ENCODE data around the gene SESTD1. TPM values are rescaled to one million over a fixed set of nuclear protein-coding genes. Genes with fewer than 3 reads are reported as not detected.

The SESTD1 gene
- total and polyA plus RNA-seq, 9 of the 15 experiments (the other 6 are each of a cell fraction or from before 2014, with no cell fraction given): 0.32 to 5.6 (median 2.1) TPM

DNA sequence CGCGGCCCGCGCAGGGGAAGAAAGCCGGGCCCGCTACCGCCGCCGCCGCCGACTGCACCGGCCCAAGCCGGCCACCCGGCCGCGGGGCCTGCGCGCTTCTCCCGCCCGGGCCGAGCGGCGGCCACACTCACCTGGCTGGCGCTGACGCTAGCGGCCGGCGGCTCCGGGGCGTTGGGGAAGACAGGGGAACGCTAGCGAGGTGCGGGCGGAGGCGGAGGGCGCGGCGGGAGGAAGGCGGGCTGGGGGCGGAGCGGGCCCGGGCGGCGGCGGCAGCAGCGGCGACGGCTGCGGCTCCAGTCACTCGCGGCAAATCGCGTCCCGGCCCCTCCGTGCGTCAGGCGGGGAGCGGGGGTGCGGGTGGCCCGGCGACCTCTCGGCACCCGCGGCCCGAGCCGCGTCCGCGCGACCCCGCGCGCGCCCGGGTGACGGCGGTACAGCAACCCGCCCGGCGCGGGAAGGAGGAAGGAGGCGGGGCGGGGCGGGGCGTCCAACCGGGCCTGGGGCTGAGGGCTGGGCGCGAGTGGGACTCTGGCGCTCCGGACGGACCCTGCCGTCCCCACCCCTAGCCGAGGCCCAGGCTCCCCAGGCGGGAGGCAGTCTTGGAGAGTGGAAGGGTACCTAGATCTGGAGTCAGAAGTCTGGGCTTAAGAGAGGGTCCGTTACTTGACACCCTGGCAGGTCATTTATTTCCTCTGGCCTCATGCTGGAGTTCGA lies at the start of gene SESTD1 (continued):
- TF ChIP-seq, protein P1, sequence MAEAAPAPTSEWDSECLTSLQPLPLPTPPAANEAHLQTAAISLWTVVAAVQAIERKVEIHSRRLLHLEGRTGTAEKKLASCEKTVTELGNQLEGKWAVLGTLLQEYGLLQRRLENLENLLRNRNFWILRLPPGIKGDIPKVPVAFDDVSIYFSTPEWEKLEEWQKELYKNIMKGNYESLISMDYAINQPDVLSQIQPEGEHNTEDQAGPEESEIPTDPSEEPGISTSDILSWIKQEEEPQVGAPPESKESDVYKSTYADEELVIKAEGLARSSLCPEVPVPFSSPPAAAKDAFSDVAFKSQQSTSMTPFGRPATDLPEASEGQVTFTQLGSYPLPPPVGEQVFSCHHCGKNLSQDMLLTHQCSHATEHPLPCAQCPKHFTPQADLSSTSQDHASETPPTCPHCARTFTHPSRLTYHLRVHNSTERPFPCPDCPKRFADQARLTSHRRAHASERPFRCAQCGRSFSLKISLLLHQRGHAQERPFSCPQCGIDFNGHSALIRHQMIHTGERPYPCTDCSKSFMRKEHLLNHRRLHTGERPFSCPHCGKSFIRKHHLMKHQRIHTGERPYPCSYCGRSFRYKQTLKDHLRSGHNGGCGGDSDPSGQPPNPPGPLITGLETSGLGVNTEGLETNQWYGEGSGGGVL (CRISPR knock-in tag; IDR thresholded peaks at IDR 0.05): no peak
- TF ChIP-seq NELFE (IDR thresholded peaks at IDR 0.05; ENCODE audit: insufficient read depth, insufficient read length): no peak
- TF ChIP-seq, protein P2, sequence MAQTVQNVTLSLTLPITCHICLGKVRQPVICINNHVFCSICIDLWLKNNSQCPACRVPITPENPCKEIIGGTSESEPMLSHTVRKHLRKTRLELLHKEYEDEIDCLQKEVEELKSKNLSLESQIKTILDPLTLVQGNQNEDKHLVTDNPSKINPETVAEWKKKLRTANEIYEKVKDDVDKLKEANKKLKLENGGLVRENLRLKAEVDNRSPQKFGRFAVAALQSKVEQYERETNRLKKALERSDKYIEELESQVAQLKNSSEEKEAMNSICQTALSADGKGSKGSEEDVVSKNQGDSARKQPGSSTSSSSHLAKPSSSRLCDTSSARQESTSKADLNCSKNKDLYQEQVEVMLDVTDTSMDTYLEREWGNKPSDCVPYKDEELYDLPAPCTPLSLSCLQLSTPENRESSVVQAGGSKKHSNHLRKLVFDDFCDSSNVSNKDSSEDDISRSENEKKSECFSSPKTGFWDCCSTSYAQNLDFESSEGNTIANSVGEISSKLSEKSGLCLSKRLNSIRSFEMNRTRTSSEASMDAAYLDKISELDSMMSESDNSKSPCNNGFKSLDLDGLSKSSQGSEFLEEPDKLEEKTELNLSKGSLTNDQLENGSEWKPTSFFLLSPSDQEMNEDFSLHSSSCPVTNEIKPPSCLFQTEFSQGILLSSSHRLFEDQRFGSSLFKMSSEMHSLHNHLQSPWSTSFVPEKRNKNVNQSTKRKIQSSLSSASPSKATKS (CRISPR knock-in tag; IDR thresholded peaks at IDR 0.05): no peak
- TF ChIP-seq NR4A1 (CRISPR knock-in tag; IDR thresholded peaks at IDR 0.05): no peak
- no peak for TF ChIP-seq NR4A1 (tag; IDR thresholded peaks at IDR 0.05)
- no peak for TF ChIP-seq GABPB1 (CRISPR knock-in tag; IDR thresholded peaks at IDR 0.05)
- TF ChIP-seq DIDO1 (tag; IDR thresholded peaks at IDR 0.05; ENCODE audit: low read depth): no peak
- no peak for TF ChIP-seq NFRKB (IDR thresholded peaks at IDR 0.05; ENCODE audit: low read depth)
- no peak for TF ChIP-seq FOXJ3 (CRISPR knock-in tag; IDR thresholded peaks at IDR 0.05)
- TF ChIP-seq HNRNPK (IDR thresholded peaks at IDR 0.05; ENCODE audit: low read depth, low read length, poor library complexity, severe bottlenecking): no peak
- TF ChIP-seq NONO (IDR thresholded peaks at IDR 0.05; ENCODE audit: low read depth in 2 of 2, low read length in 1 of 2): no peak
- TF ChIP-seq, protein P3, sequence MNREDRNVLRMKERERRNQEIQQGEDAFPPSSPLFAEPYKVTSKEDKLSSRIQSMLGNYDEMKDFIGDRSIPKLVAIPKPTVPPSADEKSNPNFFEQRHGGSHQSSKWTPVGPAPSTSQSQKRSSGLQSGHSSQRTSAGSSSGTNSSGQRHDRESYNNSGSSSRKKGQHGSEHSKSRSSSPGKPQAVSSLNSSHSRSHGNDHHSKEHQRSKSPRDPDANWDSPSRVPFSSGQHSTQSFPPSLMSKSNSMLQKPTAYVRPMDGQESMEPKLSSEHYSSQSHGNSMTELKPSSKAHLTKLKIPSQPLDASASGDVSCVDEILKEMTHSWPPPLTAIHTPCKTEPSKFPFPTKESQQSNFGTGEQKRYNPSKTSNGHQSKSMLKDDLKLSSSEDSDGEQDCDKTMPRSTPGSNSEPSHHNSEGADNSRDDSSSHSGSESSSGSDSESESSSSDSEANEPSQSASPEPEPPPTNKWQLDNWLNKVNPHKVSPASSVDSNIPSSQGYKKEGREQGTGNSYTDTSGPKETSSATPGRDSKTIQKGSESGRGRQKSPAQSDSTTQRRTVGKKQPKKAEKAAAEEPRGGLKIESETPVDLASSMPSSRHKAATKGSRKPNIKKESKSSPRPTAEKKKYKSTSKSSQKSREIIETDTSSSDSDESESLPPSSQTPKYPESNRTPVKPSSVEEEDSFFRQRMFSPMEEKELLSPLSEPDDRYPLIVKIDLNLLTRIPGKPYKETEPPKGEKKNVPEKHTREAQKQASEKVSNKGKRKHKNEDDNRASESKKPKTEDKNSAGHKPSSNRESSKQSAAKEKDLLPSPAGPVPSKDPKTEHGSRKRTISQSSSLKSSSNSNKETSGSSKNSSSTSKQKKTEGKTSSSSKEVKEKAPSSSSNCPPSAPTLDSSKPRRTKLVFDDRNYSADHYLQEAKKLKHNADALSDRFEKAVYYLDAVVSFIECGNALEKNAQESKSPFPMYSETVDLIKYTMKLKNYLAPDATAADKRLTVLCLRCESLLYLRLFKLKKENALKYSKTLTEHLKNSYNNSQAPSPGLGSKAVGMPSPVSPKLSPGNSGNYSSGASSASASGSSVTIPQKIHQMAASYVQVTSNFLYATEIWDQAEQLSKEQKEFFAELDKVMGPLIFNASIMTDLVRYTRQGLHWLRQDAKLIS (CRISPR knock-in tag; IDR thresholded peaks at IDR 0.05): no peak
- no peak for TF ChIP-seq FOXA1 (IDR thresholded peaks at IDR 0.05; ENCODE audit: borderline replicate concordance)
- TF ChIP-seq, protein P4, sequence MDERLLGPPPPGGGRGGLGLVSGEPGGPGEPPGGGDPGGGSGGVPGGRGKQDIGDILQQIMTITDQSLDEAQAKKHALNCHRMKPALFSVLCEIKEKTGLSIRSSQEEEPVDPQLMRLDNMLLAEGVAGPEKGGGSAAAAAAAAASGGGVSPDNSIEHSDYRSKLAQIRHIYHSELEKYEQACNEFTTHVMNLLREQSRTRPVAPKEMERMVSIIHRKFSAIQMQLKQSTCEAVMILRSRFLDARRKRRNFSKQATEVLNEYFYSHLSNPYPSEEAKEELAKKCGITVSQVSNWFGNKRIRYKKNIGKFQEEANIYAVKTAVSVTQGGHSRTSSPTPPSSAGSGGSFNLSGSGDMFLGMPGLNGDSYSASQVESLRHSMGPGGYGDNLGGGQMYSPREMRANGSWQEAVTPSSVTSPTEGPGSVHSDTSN (CRISPR knock-in tag; IDR thresholded peaks at IDR 0.05; ENCODE audit: low read depth): no peak
- TF ChIP-seq, protein P4 (tag; conservative IDR thresholded peaks at IDR 0.05; ENCODE audit: low read depth): no peak

All from K562 (cell line).